T-helper 2 cell (primary cell): ENCODE data around the gene ATXN10.
"Not testable (repeated sequence)": the region's sequence is repeated elsewhere in the genome, so short reads cannot be mapped to it uniquely, and the experiment has no call there.

ENCODE experiments used
- DNase-seq, 5 experiments: peaks; one replicate each; pipeline versions ENCODE4 v3.0.0 to v3.0.0-alpha.2; 2012 to 2022
- total RNA-seq, 2 donors: gene quantifications; one replicate each; lab custom pipeline; 2026; lab: John Stamatoyannopoulos, UW

Gene ATXN10, protein sequence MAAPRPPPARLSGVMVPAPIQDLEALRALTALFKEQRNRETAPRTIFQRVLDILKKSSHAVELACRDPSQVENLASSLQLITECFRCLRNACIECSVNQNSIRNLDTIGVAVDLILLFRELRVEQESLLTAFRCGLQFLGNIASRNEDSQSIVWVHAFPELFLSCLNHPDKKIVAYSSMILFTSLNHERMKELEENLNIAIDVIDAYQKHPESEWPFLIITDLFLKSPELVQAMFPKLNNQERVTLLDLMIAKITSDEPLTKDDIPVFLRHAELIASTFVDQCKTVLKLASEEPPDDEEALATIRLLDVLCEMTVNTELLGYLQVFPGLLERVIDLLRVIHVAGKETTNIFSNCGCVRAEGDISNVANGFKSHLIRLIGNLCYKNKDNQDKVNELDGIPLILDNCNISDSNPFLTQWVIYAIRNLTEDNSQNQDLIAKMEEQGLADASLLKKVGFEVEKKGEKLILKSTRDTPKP
- total RNA-seq, result 15.0 to 42.5 reads per million in 2 donors

DNA sequence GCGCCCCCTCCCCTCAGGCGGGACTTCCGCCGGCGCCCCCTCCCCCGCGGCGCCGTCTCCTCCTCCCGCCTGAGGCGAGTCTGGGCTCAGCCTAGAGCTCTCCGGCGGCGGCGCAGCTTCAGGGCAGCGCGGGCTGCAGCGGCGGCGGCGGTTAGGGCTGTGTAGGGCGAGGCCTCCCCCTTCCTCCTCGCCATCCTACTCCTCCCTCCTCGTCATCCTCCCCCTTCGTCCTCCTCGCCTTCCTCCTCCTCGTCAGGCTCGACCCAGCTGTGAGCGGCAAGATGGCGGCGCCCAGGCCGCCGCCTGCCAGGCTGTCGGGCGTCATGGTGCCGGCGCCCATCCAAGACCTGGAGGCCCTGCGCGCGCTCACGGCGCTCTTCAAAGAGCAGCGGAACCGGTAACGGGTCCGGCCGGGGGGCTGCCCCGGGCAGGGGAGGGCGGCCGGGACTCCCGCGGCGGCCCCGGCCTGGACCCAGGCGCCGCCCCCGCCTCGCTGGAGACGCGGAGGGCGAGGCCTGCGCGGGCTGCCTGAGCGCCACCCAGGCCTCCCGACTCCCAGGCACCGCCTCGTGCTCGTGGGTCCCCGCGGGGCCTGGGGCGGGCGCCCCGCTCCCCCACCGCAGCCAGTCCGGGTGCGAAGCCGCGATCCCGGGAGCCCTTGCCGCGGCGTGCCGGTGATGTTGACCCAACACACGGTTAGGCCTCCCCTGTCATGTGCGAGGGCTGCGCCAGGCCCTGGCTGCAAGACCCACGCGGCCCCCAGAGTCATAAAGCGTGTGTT, at the start of gene ATXN10:
Gene ATXN10, plus strand, starts transcription at position 52 of the 781 bp plus-strand sequence. Its CDS starts 230 bp downstream, at position 282.
- DNase-seq, result peak; percentile 35 to 84 (median 57)

DNA sequence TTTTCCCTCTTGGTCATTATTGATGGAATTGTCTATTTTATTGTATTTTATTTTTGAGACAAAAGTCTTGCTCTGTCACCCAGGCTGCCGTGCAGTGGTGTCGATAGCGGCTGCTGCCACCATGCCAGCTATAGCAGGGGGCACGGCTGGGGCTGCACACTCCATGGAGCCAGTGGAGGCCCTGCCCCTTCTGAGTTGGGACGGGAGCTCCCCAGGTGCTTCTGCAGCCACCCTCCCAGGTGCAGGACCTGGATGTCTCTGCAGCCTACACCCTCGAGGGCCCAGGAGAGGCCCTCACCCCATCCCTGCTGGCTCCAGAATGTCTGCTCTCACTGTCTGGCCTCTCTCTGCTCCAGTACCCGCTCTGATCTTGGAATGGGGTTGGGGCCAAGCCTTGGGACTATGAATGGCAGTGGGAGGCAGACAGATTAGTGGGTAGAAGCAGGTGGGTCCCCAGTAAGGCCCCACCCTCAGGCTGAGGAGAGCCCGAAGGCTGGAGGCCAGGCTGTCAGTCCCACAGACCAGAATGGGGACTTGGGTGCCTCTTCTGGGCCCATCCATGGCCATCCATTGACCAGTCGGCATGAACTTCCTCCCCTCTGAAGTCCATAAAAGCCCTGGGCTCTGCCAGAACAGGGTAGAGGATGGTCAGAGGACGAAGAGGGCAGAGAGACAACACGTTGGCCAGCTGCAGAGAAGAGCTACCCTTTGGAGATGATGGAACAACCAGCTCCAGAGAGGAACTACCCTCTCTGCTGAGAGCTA, 49.6 kb upstream of the ATXN10 start:
- no peak for DNase-seq

DNA sequence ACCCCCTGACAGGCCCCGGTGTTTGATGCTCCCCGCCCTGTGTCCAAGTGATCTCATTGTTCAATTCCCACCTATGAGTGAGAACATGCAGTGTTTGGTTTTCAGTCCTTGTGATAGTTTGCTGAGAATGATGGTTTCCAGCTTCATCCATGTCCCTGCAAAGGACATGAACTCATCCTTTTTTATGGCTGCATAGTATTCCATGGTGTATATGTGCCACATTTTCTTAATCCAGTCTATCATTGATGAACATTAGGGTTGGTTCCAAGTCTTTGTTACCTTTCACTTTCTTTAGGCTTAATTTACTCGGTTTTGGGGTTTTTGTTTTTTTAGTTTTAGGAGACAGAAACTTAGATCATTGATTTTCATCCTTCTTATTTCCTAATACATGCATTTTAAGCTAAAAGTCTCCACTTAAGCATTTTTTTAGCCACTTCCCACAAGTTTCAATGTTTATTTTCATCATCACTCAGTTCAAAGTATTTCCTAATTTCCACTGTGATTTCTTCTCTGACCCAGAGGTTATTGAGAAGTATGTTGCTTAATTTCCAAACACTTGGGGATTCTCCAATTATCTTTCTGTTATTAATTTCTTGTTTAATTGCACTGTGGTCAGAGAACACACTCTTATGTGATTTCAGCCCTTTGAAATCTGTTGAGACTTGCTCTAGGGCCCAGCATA, 48.0 kb upstream of the ATXN10 start:
- DNase-seq, result not testable (repeated sequence)

DNA sequence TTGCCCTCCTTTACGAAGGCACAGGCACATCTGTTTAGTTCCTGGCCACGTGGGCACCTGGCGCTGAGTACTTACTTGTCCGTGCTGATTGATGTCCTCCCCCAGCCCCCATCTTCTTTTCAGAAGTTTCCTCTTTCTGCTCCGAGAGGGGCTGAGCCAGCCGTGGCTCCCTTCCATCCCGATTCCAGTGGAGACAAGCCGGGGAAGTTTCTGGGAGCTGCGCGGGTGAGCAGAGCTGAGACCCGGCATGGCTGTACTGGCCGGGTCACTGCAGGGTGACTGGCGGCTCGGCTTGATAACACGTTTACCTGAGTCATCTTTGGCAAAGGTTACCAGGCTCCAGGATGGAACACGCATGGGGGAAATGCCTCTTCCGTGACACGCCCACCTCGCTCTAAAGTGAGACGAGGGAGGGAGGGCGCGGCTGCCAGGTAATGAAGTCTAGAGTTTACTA, 45.4 kb upstream of the ATXN10 start:
- no peak for DNase-seq

DNA sequence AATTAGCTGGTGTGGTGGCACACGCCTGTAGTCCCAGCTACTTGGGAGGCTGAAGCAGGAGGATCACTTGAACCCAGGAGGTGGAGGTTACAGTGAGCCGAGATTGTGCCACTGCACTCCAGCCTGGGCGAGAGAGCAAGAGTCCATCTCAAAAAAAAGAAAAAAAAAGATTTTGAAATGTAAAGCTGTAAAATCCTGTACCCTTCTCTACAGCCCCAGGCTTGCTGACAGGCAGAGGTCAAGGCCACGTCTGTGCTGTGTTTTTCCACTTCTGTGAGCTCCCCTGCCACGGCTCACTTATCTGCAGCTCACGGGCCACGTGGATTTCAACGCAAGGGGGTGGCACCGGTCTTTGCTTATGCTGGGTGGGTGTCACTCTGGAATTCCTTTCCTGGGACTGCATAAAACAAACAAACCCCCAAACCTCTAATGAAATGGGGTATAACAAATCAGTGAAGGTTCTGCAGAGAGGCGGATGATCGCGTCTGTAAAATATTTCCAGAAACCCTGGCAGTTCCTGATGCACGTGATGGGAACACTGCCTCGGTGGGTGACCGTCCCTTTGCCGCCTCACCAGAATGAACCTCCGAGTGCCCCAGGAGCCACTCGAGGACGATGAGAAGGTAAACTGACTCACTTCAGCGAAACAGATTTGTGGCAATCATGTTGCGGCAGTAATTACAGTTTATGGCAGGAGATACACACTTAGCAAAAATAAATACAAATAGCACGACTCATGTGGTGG, 44.0 kb upstream of the ATXN10 start:
- DNase-seq, result no peak

DNA sequence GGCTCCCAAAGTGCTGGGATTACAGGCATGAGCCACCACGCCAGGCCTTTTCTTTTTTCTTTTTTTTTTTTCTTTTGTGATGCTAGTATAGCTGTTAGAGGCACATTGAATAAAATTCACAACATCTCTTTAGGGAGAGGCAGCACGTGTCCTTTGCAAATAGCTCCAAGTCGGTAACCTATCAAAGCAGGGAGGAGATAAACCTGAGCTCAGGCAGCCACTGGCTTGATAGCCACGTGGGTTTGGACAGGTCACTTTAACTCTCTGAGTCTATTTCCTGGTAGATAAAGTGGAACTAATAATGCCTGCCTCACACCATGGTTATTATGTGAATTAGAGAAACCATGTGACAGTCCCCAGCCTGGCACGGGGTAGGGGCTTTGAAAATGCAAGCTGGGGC, 43.1 kb upstream of the ATXN10 start:
- no peak for DNase-seq

DNA sequence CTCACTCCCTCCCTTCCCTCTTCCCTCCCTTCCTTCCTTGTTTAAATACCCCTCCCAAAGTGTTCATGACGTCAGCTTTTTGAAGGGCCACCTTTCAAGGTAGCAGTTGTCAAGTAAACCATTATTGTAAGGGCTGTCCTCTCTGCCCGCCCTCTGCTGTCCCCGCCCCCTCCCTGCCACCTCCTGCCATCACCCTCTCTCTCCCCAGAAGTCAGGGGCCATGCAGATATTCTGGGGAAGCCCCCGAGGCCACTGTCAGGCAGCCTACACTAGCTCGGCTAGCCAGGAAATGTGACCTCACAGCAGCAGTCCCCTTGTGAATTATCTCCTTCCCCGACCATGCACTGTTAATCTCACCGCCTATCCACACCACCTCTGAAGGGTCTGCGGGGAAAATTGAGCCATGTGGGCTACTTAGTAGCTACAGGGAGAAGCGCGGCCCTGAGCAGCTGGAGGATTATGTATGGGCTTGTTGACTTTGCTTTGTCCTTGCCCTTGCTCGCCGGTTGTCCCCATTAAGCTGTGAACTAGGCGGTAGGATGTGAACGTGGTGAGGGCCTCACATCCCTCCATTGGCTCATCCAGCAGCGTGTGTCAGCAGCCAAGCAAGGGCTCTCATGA, 42.1 kb upstream of the ATXN10 start:
- DNase-seq, result no peak

DNA sequence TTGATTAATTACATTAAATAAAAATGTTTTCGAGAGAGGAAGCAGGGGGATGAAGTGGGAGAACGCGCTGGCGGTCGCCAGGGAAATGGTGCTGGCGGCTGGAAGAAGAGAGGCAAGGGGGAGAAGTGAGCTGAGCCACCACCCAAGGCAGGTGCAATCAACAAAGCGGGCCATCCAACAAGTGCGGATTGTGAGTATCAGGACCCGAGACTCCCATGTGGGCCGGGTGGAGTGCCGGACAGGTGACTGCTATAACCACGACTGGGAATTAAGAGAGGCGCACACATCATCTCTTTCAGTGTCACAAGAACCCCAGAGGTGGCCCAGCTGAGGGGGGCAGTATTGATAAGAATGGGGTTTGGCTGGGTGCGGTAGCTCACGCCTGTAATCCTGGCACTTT, 41.2 kb upstream of the ATXN10 start:
- no peak for DNase-seq

DNA sequence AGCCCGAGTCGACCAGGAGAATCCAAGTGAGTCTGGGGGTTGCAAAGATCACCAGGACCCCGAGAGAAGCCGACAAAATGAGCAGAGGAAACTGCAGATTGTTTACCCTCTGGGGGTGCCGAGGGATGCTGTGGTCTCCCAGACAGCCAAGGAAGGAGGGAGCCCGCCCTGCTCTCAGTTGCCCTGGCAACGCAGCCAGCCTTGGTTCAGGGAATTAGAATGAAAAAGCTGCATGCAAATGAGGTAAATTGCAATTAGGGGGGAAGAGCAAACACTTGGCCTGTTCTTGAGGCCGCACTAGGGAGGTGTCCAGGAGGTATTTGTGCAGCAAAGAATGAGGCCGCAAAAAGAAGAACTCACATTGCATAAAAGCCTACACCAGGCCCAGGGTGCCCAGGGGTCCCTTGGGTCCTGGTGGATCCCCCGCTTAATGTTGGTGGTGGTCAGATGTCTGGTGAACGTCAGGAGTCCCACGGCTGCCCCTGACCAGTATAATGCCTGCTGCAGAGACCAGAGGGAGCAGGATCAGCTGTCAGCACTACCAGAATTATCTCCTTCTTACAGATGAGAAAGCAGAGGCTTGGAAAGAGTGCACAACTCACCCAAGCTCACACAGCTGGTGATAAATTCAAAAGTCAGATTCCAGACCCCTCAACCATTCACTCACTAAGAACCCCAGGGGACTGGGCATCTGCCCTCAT, 40.3 kb upstream of the ATXN10 start:
- no peak for DNase-seq

DNA sequence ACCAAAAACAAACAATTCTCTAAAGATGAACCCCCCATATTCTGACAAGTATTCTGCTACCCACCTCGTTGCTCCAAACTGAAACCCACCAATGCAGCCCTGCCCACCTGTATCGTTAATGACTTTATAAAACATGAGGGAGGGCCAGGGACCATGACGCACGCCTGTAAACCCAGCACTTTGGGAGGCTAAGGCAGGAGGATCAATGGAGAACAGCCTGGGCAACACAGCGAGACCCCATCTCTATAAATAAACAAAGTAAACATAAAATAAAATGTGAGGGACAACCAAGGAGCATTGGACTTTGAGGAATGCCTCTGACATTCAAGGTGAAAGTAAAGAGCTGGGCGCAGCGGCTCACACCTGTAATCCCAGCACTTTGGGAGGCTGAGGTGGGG, 39.8 kb upstream of the ATXN10 start:
- DNase-seq, result no peak

DNA sequence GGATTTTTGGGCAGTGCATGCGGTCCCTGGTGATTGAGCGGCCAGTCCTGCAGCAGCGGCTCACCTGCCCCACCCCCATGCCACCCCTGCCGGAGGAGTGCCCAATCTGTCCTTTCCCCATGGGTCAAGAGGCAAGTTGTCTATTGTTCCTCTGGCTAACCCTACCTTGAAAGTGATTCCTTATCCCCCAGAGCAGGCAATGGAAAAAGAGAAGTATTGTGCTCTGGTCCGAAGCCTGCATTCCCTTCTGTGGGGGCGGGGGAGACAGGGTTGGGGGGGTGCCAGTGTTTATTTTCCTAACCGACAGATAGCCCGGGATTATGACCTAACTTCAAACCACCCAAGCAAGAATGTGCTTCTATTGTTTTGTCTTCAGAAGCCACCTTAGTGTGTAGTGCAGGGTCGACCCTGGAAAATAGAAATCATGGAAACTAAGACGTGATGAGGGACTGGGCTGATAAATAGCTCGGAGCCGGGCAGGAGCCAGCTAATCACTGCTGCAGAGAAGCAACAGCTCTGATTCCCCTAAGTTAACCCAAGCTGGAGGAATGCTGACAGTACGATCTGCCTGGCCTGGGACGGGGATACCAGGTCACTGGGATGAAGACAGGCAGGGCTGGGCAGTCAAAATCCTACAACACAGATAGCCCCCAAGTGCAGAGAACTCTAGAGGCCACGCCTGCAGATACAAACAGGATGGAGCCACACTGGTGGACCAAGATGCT, 38.7 kb upstream of the ATXN10 start:
- DNase-seq, result no peak

DNA sequence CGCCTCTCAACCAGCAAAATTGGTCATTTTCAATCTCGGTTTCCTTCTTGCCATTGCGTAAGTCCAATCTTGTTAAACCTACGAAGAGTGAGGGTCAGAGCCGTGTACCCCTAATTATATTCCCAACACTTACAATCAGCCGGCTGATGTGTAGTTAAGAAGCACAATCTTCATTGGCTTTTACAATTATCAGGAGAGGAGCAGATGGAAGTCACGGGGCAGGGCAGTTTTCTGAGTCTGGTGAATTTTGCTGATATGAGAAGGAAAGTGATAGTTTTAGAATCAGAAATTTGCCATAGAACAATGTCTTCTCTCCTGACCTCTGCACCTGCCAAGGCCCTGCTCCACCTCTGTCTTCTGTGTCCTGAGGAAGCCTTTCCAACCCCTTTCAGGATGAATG, 35.0 kb upstream of the ATXN10 start:
- DNase-seq, result no peak

DNA sequence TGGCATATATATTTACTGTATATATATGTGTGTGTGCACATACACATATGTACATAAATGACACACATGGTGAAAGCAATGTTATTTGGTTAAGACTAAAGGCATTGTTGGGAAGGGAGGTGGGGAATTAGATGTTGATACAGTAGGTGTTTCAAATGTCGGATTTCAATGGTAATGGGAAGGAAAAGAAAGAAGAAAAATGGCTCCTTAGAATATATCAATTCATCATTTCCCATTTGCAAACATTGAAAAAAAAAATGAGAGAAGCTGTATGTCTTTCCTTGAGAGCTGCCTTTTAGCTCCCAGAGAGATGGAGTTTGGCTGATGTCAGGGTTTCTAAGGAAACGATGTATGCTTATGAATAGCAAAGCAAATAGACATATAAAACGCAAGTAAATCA, 33.4 kb upstream of the ATXN10 start:
- DNase-seq, result no peak

DNA sequence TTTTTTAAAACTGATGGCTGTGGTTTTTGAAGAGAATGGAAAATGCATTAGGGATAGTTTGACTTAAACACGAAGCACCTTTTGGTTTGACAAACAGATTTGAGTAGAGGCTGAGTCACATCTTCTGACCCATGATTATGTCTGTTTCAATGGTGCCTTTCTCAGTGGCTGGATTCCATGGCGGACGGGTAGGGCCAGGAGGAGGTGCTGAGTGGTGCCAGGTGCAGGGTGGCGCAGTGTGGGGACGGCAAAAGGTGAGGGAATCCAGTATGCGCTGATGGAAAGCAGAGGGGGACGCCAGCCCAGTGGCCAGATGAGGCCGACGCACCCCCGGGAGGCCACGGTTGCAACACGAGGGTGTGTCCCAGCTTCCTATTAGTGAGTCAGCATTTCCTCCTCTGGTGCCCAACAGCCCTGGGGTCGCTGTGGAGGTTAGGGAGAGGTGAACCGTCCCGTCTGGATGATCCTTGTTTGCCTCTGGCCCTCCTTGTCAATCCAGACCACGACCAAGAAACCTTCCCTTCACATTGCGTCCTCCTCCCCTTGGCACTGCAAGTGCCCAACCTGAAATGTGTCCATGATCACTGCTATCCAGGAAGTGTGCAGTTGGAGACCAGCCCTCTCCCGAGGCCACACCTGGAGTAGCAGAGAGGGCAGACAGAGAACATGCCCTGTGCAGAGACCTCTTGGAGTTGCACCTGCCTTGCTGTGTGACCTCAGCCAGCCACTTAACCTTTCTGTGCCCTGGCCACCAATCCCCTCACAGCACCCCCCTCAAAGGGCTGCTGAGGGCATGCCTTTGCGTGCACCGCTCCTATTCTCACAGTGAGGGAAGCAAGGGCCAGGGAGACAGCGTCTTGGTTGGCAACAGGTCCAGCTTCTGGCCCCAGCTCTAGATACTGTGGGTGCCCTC, 32.5 kb upstream of the ATXN10 start:
- DNase-seq, result no peak

DNA sequence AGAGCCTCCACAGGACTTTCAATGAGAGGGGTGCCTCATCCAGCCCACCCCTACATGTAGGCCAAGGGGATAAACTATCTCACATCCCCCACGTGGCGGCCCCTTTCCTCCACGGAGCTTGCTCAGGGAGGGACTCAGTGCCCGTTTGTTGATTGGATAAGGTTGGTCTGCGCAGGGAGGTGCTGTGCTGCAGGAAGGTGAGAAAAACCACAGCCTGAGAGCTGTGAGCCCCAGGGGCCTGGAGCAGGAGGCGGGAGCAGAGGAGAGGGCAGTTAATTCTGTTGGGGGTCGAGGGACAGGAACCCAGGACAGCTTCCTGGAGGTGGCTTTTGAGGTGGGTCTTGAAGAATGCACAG, 31.9 kb upstream of the ATXN10 start:
- DNase-seq, result peak in 2 of 5 experiments; percentile 9 to 24

DNA sequence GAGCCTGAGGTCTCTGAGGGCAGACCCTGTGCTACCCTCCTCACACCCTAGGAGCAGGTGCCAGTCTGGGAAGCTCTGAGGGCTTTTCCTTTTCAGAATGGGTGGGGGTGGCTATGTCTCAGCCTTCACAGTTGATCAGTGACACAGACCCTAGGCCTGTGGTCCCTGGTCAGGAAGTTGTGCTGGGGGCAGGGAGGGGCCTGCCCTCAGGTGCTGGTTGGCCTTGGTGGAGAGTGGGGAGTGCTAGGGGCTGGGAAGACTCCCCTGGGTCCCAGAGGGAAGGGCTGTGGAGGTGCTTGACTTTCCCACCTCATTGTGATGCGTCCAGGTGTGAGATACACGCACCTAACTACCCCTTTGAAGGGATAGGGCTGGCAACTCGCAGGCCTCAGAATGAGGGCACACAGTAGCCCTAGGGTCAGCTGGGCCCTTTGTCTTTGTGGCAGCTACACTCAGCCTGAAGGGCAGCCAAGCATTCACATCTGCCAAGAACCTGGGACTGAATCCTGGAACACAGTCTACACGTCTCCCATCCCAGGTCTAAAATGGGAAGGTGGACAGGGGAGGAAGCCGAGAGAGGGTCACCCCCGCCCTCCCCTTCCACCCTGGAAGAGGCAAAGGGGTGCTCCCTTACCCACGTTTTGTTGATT, 31.2 kb upstream of the ATXN10 start:
- peak in 1 of 5 experiments; percentile 15 for DNase-seq

DNA sequence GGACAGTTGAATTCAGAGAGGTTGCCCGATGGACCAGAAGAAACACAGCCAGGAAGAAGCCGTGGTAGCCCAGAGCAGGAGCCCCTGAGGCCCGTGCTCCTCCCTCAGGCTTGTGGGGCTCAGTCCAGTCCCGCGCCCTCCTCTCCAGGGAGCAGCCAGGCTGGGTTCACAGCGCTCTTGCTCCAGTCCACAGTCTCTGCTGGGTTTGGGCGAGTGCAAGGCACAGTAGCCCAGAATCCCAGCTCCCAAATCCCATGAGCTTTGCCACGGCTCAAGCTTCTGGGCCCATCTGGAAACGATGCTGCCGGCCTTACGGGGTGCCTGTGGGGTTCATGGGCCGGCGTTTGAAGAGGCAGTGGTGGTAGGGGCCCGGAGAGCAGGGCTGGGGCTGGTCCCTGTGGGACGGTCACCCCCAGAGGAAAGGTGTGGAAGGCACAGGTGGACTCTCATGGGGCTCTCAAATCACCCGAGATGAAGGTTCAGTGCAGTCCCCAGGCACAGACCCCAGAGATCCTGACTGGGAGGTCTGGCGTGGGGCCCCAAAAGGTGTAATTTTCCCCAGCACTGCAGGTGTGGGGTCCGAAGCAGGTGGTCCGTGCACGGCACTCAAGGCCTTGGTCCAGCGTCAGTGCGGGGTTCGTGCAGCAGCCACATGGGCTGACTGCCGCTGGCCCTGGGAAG, 30.6 kb upstream of the ATXN10 start:
- DNase-seq, result no peak
